HepG2 (cell line): ENCODE measurements around the gene NEDD4L. TPM values are rescaled to one million over a fixed set of nuclear protein-coding genes. Genes with fewer than 3 reads are reported as not detected.

Experiments
- ATF4 ChIP-seq, 2 experiments: fragments of 450-650 bp in 1 of 2; sonication (generic) in 1 of 2; formaldehyde crosslinking; IDR thresholded peaks; 2 replicates each; pipeline versions ENCODE4 v1.5.0 to v1.8.0; 2020 to 2022; ENCODE audit warnings: mild to moderate bottlenecking in 1 of 2, missing genetic modification reagents in 1 of 2
- FOXK2 ChIP-seq: fragments of 450-650 bp; IDR thresholded peaks from 2 replicates; pipeline ENCODE4 v1.6.1; 2016
- MBD4 ChIP-seq: IDR thresholded peaks from 2 replicates; pipeline ENCODE4 v1.6.1; 2012; ENCODE audit warnings: low read length, inconsistent platforms, borderline replicate concordance
- MYC ChIP-seq: sonication (generic); formaldehyde crosslinking; IDR thresholded peaks from 2 replicates; pipeline ENCODE4 v1.9.0; 2021; ENCODE audit warnings: missing genetic modification reagents, borderline replicate concordance
- POLR2G ChIP-seq: fragments of 200-400 bp; formaldehyde crosslinking; IDR thresholded peaks from 2 replicates; pipeline ENCODE4 v1.6.1; 2018; ENCODE audit warnings: mild to moderate bottlenecking, low read depth, low read length, moderate library complexity
- RBFOX2 ChIP-seq: fragments of 200-400 bp; formaldehyde crosslinking; IDR thresholded peaks from 2 replicates; pipeline ENCODE4 v1.6.1; 2017; ENCODE audit warnings: low read depth, mild to moderate bottlenecking, low read length
- TAF1 ChIP-seq: sonication (generic); formaldehyde crosslinking; IDR thresholded peaks from 2 replicates; pipeline ENCODE4 v1.4.0; 2020; ENCODE audit warnings: missing genetic modification reagents
- THAP11 ChIP-seq: IDR thresholded peaks from 2 replicates; pipeline ENCODE4 v1.6.1; 2016; ENCODE audit warnings: missing biosample characterization, missing genetic modification reagents
- ZBTB3 ChIP-seq: sonication (generic); formaldehyde crosslinking; IDR thresholded peaks from 2 replicates; pipeline ENCODE4 v1.4.0; 2020; ENCODE audit warnings: low read depth, mild to moderate bottlenecking, moderate library complexity, missing genetic modification reagents, borderline replicate concordance
- ZKSCAN5 ChIP-seq: sonication (generic); formaldehyde crosslinking; IDR thresholded peaks from 2 replicates; pipeline ENCODE4 v1.5.1; 2020; ENCODE audit warnings: mild to moderate bottlenecking, missing genetic modification reagents
- ZNF234 ChIP-seq: sonication (generic); formaldehyde crosslinking; conservative IDR thresholded peaks from 2 replicates; pipeline ENCODE4 v1.5.1; 2020; ENCODE audit warnings: mild to moderate bottlenecking, missing genetic modification reagents
- ZNF33B ChIP-seq: sonication (generic); formaldehyde crosslinking; IDR thresholded peaks from 2 replicates; pipeline ENCODE4 v1.5.1; 2020; ENCODE audit warnings: mild to moderate bottlenecking, missing genetic modification reagents
- ZNF792 ChIP-seq: IDR thresholded peaks from 2 replicates; pipeline ENCODE4 v1.6.1; 2016
- ZNF816 ChIP-seq: sonication (generic); formaldehyde crosslinking; IDR thresholded peaks from 2 replicates; pipeline ENCODE4 v1.8.0; 2022; ENCODE audit warnings: missing genetic modification reagents, mild to moderate bottlenecking, borderline replicate concordance
- polyA plus RNA-seq, 8 experiments: library from polyadenylated mRNA; depleted of rRNA in 3 of 8; stranded (reverse) in 7 of 8; unstranded in 1 of 8; fragments of >200 nt; fragmentation: Illumina TruSeq in 4 of 8; extraction: Trizol in 4 of 8; gene quantifications; 2 replicates each; pipeline versions ENCODE4 v1.2.1 to v1.2.3, GENCODE V29; 2011 to 2016; ENCODE audit warnings: low read depth in 4 of 8, missing spikeins in 1 of 8, mixed read lengths in 1 of 8; ENCODE audit not compliant: insufficient read depth in 1 of 8
- total RNA-seq, 5 experiments: library from RNA; depleted of rRNA; stranded (reverse); fragments of >200 nt; fragmentation: Illumina TruSeq; extraction: Trizol; gene quantifications; 2 replicates each; pipeline ENCODE4 v1.2.3, GENCODE V29; 2016; ENCODE audit warnings: low read depth in 1 of 5
- TF ChIP-seq, protein P1 (sequence below): sonication (generic); formaldehyde crosslinking; IDR thresholded peaks from 2 replicates; pipeline ENCODE4 v1.5.0; 2020; ENCODE audit warnings: mild to moderate bottlenecking, missing genetic modification reagents, borderline replicate concordance
- TF ChIP-seq, protein P2 (sequence below): sonication (generic); formaldehyde crosslinking; IDR thresholded peaks from 2 replicates; pipeline ENCODE4 v1.5.1; 2020; ENCODE audit warnings: mild to moderate bottlenecking, missing genetic modification reagents, moderate library complexity

Gene NEDD4L
- total and polyA plus RNA-seq, 2 of the 13 experiments (the other 11 are each of a cell fraction or from before 2014, with no cell fraction given), result 168 to 390 TPM

GRCh38 chr18:58044370-58045241 lies 580 bp downstream of the NEDD4L start (continued):
- TF ChIP-seq, protein P1, sequence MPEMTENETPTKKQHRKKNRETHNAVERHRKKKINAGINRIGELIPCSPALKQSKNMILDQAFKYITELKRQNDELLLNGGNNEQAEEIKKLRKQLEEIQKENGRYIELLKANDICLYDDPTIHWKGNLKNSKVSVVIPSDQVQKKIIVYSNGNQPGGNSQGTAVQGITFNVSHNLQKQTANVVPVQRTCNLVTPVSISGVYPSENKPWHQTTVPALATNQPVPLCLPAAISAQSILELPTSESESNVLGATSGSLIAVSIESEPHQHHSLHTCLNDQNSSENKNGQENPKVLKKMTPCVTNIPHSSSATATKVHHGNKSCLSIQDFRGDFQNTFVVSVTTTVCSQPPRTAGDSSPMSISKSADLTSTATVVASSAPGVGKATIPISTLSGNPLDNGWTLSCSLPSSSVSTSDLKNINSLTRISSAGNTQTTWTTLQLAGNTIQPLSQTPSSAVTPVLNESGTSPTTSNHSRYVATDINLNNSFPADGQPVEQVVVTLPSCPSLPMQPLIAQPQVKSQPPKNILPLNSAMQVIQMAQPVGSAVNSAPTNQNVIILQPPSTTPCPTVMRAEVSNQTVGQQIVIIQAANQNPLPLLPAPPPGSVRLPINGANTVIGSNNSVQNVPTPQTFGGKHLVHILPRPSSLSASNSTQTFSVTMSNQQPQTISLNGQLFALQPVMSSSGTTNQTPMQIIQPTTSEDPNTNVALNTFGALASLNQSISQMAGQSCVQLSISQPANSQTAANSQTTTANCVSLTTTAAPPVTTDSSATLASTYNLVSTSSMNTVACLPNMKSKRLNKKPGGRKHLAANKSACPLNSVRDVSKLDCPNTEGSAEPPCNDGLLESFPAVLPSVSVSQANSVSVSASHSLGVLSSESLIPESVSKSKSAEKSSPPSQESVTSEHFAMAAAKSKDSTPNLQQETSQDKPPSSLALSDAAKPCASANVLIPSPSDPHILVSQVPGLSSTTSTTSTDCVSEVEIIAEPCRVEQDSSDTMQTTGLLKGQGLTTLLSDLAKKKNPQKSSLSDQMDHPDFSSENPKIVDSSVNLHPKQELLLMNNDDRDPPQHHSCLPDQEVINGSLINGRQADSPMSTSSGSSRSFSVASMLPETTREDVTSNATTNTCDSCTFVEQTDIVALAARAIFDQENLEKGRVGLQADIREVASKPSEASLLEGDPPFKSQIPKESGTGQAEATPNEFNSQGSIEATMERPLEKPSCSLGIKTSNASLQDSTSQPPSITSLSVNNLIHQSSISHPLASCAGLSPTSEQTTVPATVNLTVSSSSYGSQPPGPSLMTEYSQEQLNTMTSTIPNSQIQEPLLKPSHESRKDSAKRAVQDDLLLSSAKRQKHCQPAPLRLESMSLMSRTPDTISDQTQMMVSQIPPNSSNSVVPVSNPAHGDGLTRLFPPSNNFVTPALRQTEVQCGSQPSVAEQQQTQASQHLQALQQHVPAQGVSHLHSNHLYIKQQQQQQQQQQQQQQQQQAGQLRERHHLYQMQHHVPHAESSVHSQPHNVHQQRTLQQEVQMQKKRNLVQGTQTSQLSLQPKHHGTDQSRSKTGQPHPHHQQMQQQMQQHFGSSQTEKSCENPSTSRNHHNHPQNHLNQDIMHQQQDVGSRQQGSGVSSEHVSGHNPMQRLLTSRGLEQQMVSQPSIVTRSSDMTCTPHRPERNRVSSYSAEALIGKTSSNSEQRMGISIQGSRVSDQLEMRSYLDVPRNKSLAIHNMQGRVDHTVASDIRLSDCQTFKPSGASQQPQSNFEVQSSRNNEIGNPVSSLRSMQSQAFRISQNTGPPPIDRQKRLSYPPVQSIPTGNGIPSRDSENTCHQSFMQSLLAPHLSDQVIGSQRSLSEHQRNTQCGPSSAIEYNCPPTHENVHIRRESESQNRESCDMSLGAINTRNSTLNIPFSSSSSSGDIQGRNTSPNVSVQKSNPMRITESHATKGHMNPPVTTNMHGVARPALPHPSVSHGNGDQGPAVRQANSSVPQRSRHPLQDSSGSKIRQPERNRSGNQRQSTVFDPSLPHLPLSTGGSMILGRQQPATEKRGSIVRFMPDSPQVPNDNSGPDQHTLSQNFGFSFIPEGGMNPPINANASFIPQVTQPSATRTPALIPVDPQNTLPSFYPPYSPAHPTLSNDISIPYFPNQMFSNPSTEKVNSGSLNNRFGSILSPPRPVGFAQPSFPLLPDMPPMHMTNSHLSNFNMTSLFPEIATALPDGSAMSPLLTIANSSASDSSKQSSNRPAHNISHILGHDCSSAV (CRISPR knock-in tag), result no peak
- peak; percentile 58 for TF ChIP-seq TAF1 (CRISPR knock-in tag)
- TF ChIP-seq, protein P2, sequence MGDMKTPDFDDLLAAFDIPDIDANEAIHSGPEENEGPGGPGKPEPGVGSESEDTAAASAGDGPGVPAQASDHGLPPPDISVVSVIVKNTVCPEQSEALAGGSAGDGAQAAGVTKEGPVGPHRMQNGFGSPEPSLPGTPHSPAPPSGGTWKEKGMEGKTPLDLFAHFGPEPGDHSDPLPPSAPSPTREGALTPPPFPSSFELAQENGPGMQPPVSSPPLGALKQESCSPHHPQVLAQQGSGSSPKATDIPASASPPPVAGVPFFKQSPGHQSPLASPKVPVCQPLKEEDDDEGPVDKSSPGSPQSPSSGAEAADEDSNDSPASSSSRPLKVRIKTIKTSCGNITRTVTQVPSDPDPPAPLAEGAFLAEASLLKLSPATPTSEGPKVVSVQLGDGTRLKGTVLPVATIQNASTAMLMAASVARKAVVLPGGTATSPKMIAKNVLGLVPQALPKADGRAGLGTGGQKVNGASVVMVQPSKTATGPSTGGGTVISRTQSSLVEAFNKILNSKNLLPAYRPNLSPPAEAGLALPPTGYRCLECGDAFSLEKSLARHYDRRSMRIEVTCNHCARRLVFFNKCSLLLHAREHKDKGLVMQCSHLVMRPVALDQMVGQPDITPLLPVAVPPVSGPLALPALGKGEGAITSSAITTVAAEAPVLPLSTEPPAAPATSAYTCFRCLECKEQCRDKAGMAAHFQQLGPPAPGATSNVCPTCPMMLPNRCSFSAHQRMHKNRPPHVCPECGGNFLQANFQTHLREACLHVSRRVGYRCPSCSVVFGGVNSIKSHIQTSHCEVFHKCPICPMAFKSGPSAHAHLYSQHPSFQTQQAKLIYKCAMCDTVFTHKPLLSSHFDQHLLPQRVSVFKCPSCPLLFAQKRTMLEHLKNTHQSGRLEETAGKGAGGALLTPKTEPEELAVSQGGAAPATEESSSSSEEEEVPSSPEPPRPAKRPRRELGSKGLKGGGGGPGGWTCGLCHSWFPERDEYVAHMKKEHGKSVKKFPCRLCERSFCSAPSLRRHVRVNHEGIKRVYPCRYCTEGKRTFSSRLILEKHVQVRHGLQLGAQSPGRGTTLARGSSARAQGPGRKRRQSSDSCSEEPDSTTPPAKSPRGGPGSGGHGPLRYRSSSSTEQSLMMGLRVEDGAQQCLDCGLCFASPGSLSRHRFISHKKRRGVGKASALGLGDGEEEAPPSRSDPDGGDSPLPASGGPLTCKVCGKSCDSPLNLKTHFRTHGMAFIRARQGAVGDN (CRISPR knock-in tag), result peak; percentile 73
- peak; percentile 95 for TF ChIP-seq RBFOX2
- TF ChIP-seq POLR2G, result 0 out of 2 replicates have a peak, but pooled peaks have one; percentile 64
- TF ChIP-seq FOXK2, result no peak
- peak; percentile 78; the same call in 1 of the 2 replicates for TF ChIP-seq ZBTB3 (CRISPR knock-in tag)
- TF ChIP-seq ZNF792, result no peak
- 0 out of 2 replicates have a peak, but pooled peaks have one; percentile 22 for TF ChIP-seq ZNF816
- peak; percentile 9; the same call in 1 of the 2 replicates for TF ChIP-seq THAP11 (CRISPR knock-in tag)
- TF ChIP-seq ZKSCAN5, result no peak
- TF ChIP-seq ZNF33B (CRISPR knock-in tag), result no peak
- peak; percentile 12; the same call in 1 of the 2 replicates for TF ChIP-seq MYC (CRISPR knock-in tag)
- TF ChIP-seq ZNF234 (CRISPR knock-in tag), result no peak
- peak in 1 of 2 experiments; percentile 26; a peak in 1 of 4 replicates for TF ChIP-seq ATF4 (CRISPR knock-in tag; IDR thresholded peaks at IDR 0.05)
- no peak for TF ChIP-seq MBD4
